Caco-2 (cell line): ENCODE results near the gene SLC16A11. TPM values are rescaled to one million over a fixed set of nuclear protein-coding genes. Genes with fewer than 3 reads are reported as not detected.

Experiments
- BruUV-seq: library from RNA; stranded (reverse); fragments of 400-500 nt; replicated peaks from 2 replicates; lab custom pipeline; 2021; lab: Mats Ljungman, UMichigan
- CTCF ChIA-PET: fragments of 300-600 bp; sonication (Branson Sonifier 250); formaldehyde crosslinking; loops from one replicate; lab custom pipeline; 2022; ENCODE audit warnings: antibody characterized with exemption; lab: Charles Lee
- POLR2A ChIA-PET: fragments of 300-600 bp; sonication (Branson Sonifier 250); formaldehyde crosslinking; loops from one replicate; lab custom pipeline; 2022; ENCODE audit warnings: antibody characterized with exemption; lab: Charles Lee
- DNase-seq, 2 experiments: peaks; one replicate each; pipeline versions ENCODE4 v3.0.0 to v3.0.0-alpha.2; 2020 to 2022
- H3K27me3 ChIP-seq: replicated peaks from 2 replicates; pipeline ENCODE4 v1.6.0; 2011; ENCODE audit warnings: low read length; ENCODE audit not compliant: control insufficient read depth, insufficient read depth
- H3K36me3 ChIP-seq: 2 replicates; pipeline ENCODE4 v1.5.1; 2011; ENCODE audit warnings: low read length; ENCODE audit not compliant: control insufficient read depth, insufficient read depth
- H3K4me1 ChIP-seq: fragments of 250-450 bp; sonication (Bioruptor Pico); 2 replicates; pipeline ENCODE4 v1.5.1; 2020; ENCODE audit warnings: mild to moderate bottlenecking
- H3K4me3 ChIP-seq: 2 replicates; pipeline ENCODE4 v1.5.1; 2011; ENCODE audit warnings: low read depth, mild to moderate bottlenecking, control low read depth, low read length
- H3K9me3 ChIP-seq: fragments of 250-450 bp; sonication (Bioruptor Pico); 2 replicates; pipeline ENCODE4 v1.5.1; 2020; ENCODE audit warnings: mild to moderate bottlenecking, moderate library complexity
- H3K27ac Mint-ChIP-seq: one replicate; pipeline ENCODE4 v1.8.0; 2022; ENCODE audit warnings: mixed read lengths; ENCODE audit not compliant: unreplicated experiment
- H3K27me3 Mint-ChIP-seq: one replicate; pipeline ENCODE4 v1.8.0; 2022; ENCODE audit warnings: mixed read lengths; ENCODE audit not compliant: insufficient read depth, unreplicated experiment
- H3K36me3 Mint-ChIP-seq: one replicate; pipeline ENCODE4 v1.8.0; 2022; ENCODE audit warnings: mild to moderate bottlenecking, mixed read lengths; ENCODE audit not compliant: insufficient read depth, unreplicated experiment
- H3K4me1 Mint-ChIP-seq: one replicate; pipeline ENCODE4 v1.8.0; 2022; ENCODE audit warnings: low read depth, mixed read lengths; ENCODE audit not compliant: unreplicated experiment
- H3K4me3 Mint-ChIP-seq: one replicate; pipeline ENCODE4 v1.8.0; 2022; ENCODE audit warnings: mild to moderate bottlenecking, moderate library complexity, mixed read lengths; ENCODE audit not compliant: unreplicated experiment
- H3K9me3 Mint-ChIP-seq: one replicate; pipeline ENCODE4 v1.8.0; 2022; ENCODE audit warnings: mixed read lengths; ENCODE audit not compliant: unreplicated experiment
- CTCF ChIP-seq, 2 experiments: fragments of 200-600 bp in 1 of 2; IDR thresholded peaks; 1 replicate in 1 of 2; 2 replicates in 1 of 2; pipeline versions ENCODE4 v1.5.1 to v1.8.0; 2011 to 2022; ENCODE audit warnings: antibody characterized with exemption in 1 of 2, control low read depth in 1 of 2, inconsistent platforms in 1 of 2, low read depth in 1 of 2, low read length in 1 of 2, mild to moderate bottlenecking in 1 of 2, moderate library complexity in 1 of 2; ENCODE audit not compliant: insufficient read depth in 1 of 2, severe bottlenecking in 1 of 2, unreplicated experiment in 1 of 2
- intact Hi-C: fragments of 100-400 bp; cut with micrococcal nuclease; formaldehyde crosslinking; loops from one replicate; pipeline ENCODE4 v1.10.0; 2022; ENCODE audit not compliant: unreplicated experiment
- total RNA-seq: library from RNA; stranded (reverse); gene quantifications from 2 replicates; pipeline ENCODE4 v1.2.3, GENCODE V29; 2022

The SLC16A11 gene
- total RNA-seq, 1 experiment from 2014 or later = 0.43 TPM

DNA sequence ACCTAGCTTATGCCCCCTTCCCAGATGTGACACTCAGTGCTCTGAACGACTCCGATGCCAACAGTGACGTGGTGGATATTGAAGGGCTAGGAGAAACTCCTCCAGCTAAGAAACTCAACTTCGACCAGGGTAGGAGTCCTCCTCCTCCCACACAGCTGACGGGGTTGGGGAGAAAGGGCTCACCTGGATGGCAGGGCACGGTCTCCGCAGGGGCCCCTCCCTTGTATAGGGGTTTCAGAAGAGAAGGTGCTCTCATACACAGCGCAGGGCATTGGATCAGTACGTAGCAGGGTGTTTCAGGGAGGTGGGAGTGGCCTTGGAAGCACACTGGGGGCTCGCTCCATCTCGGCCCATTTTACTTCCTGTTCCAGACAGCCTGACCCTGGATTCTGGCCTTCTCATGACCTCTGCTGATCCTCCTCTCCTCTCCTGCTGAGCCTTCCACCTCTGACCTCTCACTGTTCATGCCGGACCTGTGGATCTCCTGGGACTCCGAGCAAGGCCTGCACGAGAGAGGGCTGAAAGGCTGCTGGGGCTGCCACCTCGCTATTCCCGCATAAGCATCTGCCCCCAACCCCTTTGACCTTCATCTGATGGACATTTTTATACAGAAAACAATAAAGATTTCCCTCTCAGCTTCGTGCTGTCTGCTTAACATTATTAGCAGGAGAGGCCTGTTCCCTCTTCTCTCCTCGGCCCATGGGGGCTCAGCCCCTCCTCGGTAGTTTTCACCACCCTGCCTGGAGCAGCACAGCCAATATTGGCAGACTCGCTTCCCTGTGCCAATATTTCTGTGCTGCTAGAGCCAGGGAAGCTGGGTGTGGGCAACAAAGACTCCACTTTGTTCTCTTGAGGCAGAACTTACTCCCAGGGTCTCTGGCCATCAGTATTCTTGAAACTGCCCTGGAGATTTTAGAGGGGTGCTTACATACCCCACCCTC is 26.7 kb downstream of the SLC16A11 start:
- CTCF ChIA-PET = no interaction called here
- peaks cover 17% of the 10 kb centered on the region for H3K36me3 Mint-ChIP-seq

GRCh38 chr17:7016418-7016817 is 27.5 kb downstream of the SLC16A11 start:
- BruUV-seq = no TSS peak
- no peaks in the 10 kb centered on the region for H3K9me3 ChIP-seq
- POLR2A ChIA-PET = no interaction called here
- Mint-ChIP-seq H3K9me3 (no peaks in the 10 kb centered on the region), H3K27ac (no peak overlapping the region), H3K36me3 (peaks cover 19% of the 10 kb centered on the region), H3K4me1 (no peaks in the 10 kb centered on the region), H3K4me3 (no peak overlapping the region), H3K27me3 (no peaks in the 10 kb centered on the region)
- no peak overlapping the region for H3K4me3 ChIP-seq
- CTCF ChIA-PET = no interaction called here
- H3K4me1 ChIP-seq = no peaks in the 10 kb centered on the region
- peaks cover 1% of the 10 kb centered on the region; the same call in 1 of the 2 replicates for H3K36me3 ChIP-seq
- DNase-seq = no peak
- no peak for TF ChIP-seq CTCF (IDR thresholded peaks at IDR 0.05; ENCODE audit: insufficient read depth in 1 of 2, low read depth in 1 of 2, low read length in 1 of 2, severe bottlenecking in 1 of 2, unreplicated experiment in 1 of 2)
- no peaks in the 10 kb centered on the region for H3K27me3 ChIP-seq
- intact Hi-C loops = no loop called here

More for the DNA sequence above, 26.7 kb downstream of the SLC16A11 start:
- Mint-ChIP-seq H3K27me3 (no peaks in the 10 kb centered on the region), H3K9me3 (no peaks in the 10 kb centered on the region), H3K27ac (no peak overlapping the region), H3K4me3 (no peak overlapping the region), H3K4me1 (no peaks in the 10 kb centered on the region)
- H3K27me3 ChIP-seq = no peaks in the 10 kb centered on the region
- H3K36me3 ChIP-seq = peaks cover 1% of the 10 kb centered on the region; the same call in 1 of the 2 replicates
- no peaks in the 10 kb centered on the region for H3K4me1 ChIP-seq
- no peak for TF ChIP-seq CTCF (IDR thresholded peaks at IDR 0.05; ENCODE audit: insufficient read depth in 1 of 2, low read depth in 1 of 2, low read length in 1 of 2, severe bottlenecking in 1 of 2, unreplicated experiment in 1 of 2)
- no TSS peak for BruUV-seq
- intact Hi-C loops = no loop called here
- H3K9me3 ChIP-seq = no peaks in the 10 kb centered on the region
- DNase-seq = no peak
- POLR2A ChIA-PET = no interaction called here
- no peak overlapping the region for H3K4me3 ChIP-seq

DNA sequence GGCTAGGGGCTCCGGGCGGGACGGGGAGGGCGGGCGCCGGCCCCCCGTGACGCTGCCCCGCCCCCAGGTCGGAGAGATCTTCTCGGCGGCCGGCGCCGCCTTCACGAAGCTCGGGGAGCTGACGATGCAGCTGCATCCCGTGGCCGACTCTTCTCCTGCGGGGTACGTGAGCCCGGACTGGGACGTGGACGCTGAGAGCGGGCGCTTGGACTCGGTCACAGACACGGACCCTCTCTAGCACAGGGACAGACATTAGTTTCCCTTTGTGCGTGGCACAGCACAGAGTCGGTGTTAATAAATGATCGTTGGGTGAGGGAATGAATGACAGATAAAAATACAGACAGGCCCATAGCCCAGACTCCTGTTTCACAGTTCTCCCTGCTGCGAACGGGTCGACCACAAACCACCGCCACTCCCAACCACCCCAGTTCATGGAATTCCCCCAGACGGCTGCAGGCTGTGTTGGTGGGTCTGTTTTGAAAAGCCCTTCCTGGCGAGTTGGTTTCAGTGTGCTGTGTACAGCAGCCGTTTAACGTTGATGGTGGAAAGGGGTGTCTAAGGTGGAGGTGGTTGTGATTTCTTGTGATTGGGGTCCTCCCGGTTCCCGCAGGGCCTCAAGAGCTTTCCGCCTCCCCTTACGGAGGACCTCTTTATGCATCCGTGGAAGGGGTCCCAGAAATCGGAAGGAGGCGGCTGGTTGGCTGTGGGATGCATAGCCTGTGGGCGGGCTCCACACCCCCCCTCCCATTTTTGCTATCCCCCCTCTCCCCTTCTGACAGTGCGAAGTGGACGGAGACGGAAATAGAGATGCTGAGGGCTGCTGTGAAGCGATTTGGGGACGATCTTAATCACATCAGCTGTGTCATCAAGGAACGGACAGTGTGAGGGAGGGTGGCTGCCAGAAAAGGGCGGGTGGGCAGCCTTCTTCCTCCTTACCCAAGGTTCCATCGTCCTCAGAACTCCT is 28.6 kb downstream of the SLC16A11 start:
- DNase-seq = no peak
- no peaks in the 10 kb centered on the region for H3K27me3 ChIP-seq
- intact Hi-C loops = no loop called here
- Mint-ChIP-seq H3K36me3 (peaks cover 19% of the 10 kb centered on the region), H3K4me3 (peak overlapping the region; percentile 86), H3K27ac (peak overlapping the region; percentile 88), H3K27me3 (no peaks in the 10 kb centered on the region), H3K9me3 (no peaks in the 10 kb centered on the region), H3K4me1 (no peaks in the 10 kb centered on the region)
- TF ChIP-seq CTCF (IDR thresholded peaks at IDR 0.05; ENCODE audit: insufficient read depth in 1 of 2, low read depth in 1 of 2, low read length in 1 of 2, severe bottlenecking in 1 of 2, unreplicated experiment in 1 of 2) = no peak
- TSS peak; percentile 8 for BruUV-seq
- no peaks in the 10 kb centered on the region for H3K9me3 ChIP-seq
- H3K4me1 ChIP-seq = no peaks in the 10 kb centered on the region
- CTCF ChIA-PET = interaction anchor here (0.6 kb wide), 1 partner anchor 219 kb away, joined by 3 read pairs; no protein-coding TSS in a partner anchor
- H3K36me3 ChIP-seq = peaks cover 1% of the 10 kb centered on the region; the same call in 1 of the 2 replicates
- POLR2A ChIA-PET = interaction anchor here (1.0 kb wide), 1 partner anchor 20 kb away, joined by 4 read pairs; the partner anchor contains the start of gene SLC16A13
- H3K4me3 ChIP-seq = peak overlapping the region; percentile 86
